Smooth muscle cell (in vitro differentiated cells): ENCODE results near the gene SYTL3. TPM values are rescaled to one million over a fixed set of nuclear protein-coding genes. Genes with fewer than 3 reads are reported as not detected.
A peak's percentile ranks its signal among the peaks of the same experiment; 100 is the strongest.

ENCODE experiments used
- DNase-seq: peaks from one replicate; lab custom pipeline; 2025; ENCODE audit not compliant: unreplicated experiment; lab: John Stamatoyannopoulos, UW
- H2AFZ ChIP-seq: fragments of 200-600 bp; sonication (generic); 2 replicates; pipeline ENCODE4 v1.6.0; 2016; ENCODE audit warnings: antibody characterized with exemption, low read depth, mild to moderate bottlenecking
- H3F3A ChIP-seq: fragments of 200-600 bp; sonication (generic); 2 replicates; pipeline ENCODE4 v1.6.0; 2017; ENCODE audit warnings: antibody characterized with exemption, low read depth
- H3K27ac ChIP-seq: fragments of 200-600 bp; sonication (generic); 2 replicates; pipeline ENCODE4 v1.5.1; 2016; ENCODE audit warnings: low read depth, mild to moderate bottlenecking
- H3K27me3 ChIP-seq: fragments of 200-600 bp; sonication (generic); 2 replicates; pipeline ENCODE4 v1.6.1; 2016; ENCODE audit warnings: low read depth, mild to moderate bottlenecking
- H3K36me3 ChIP-seq: fragments of 200-600 bp; sonication (generic); 2 replicates; pipeline ENCODE4 v1.5.1; 2016; ENCODE audit warnings: low read depth
- H3K4me1 ChIP-seq: fragments of 200-600 bp; sonication (generic); 2 replicates; pipeline ENCODE4 v1.5.1; 2016; ENCODE audit warnings: low read depth
- H3K4me2 ChIP-seq: fragments of 200-600 bp; sonication (generic); 2 replicates; pipeline ENCODE4 v1.6.0; 2016; ENCODE audit warnings: mild to moderate bottlenecking
- H3K4me3 ChIP-seq: fragments of 200-600 bp; sonication (generic); 2 replicates; pipeline ENCODE4 v1.5.1; 2016; ENCODE audit warnings: mild to moderate bottlenecking
- H3K79me2 ChIP-seq: fragments of 200-600 bp; sonication (generic); 2 replicates; pipeline ENCODE4 v1.6.0; 2016; ENCODE audit warnings: low read depth, mild to moderate bottlenecking
- H3K9ac ChIP-seq: fragments of 200-600 bp; sonication (generic); 2 replicates; pipeline ENCODE4 v1.6.0; 2016; ENCODE audit warnings: low read depth
- H3K9me3 ChIP-seq: fragments of 200-600 bp; sonication (generic); replicated peaks from 2 replicates; pipeline ENCODE4 v1.5.1; 2016; ENCODE audit warnings: low read depth
- H4K20me1 ChIP-seq: fragments of 200-600 bp; sonication (generic); 2 replicates; pipeline ENCODE4 v1.6.0; 2016; ENCODE audit warnings: low read depth
- CTCF ChIP-seq: fragments of 200-600 bp; sonication (generic); IDR thresholded peaks from 2 replicates; pipeline ENCODE4 v1.5.1; 2017; ENCODE audit warnings: borderline replicate concordance, mild to moderate bottlenecking, antibody characterized with exemption; ENCODE audit not compliant: insufficient read depth, poor library complexity, severe bottlenecking
- WGBS: methylation state at CpG from one replicate; pipeline ENCODE4 v1.1.7; 2016; ENCODE audit warnings: low lambda C conversion rate; 5-methylcytosine and 5-hydroxymethylcytosine counted together
- polyA plus RNA-seq: library from polyadenylated mRNA; unstranded; fragments of >200 nt; fragmentation: Nextera tagmentation; extraction: Ambion mirVana; gene quantifications from 2 replicates; pipeline ENCODE4 v1.2.1, GENCODE V29; 2016
- total RNA-seq: library from RNA; depleted of rRNA; stranded (reverse); fragments of >200 nt; gene quantifications from 2 replicates; pipeline ENCODE4 v1.2.3, GENCODE V29; 2014

SYTL3 gene
- total and polyA plus RNA-seq, 2 experiments from 2014 or later = 0.13 to 1.2 TPM

- peak overlapping the region; percentile 95 for H3K4me2 ChIP-seq
- WGBS = 33% methylated on average over 21 of the region's 21 CpGs
- DNase-seq = no peak
- H3K27me3 ChIP-seq = no peaks in the 10 kb centered on the region
- no peaks in the 10 kb centered on the region for H3K36me3 ChIP-seq
- H4K20me1 ChIP-seq = peaks cover 28% of the 10 kb centered on the region
- peak overlapping the region; percentile 99 for H3K27ac ChIP-seq
- peaks cover 19% of the 10 kb centered on the region for H3K4me1 ChIP-seq
- peak overlapping the region; percentile 97 for H3K4me3 ChIP-seq
- H3K9ac ChIP-seq = peak overlapping the region; percentile 99
- H3K9me3 ChIP-seq = no peaks in the 10 kb centered on the region
- peaks cover 37% of the 10 kb centered on the region for H3K79me2 ChIP-seq
- no peaks in the 10 kb centered on the region for H3F3A ChIP-seq
- TF ChIP-seq CTCF = no peak
- peak overlapping the region; percentile 91 for H2AFZ ChIP-seq
Observed at GRCh38 chr6:158645064-158646022, 4.5 kb upstream of the SYTL3 start.

- DNase-seq = no peak
- no peak overlapping the region for H3K4me3 ChIP-seq
- H3K9ac ChIP-seq = no peak overlapping the region
- whole genome bisulfite sequencing = 68% methylated on average over 10 of the region's 10 CpGs
- H3K4me1 ChIP-seq = peaks cover 19% of the 10 kb centered on the region
- H3K27me3 ChIP-seq = no peaks in the 10 kb centered on the region
- H3K27ac ChIP-seq = peak overlapping the region; percentile 99
- H3K9me3 ChIP-seq = no peaks in the 10 kb centered on the region
- peaks cover 28% of the 10 kb centered on the region for H3K79me2 ChIP-seq
- H3F3A ChIP-seq = no peaks in the 10 kb centered on the region
- no peak overlapping the region for H3K4me2 ChIP-seq
- H3K36me3 ChIP-seq = no peaks in the 10 kb centered on the region
- no peak for TF ChIP-seq CTCF
- no peak overlapping the region for H2AFZ ChIP-seq
- H4K20me1 ChIP-seq = peaks cover 19% of the 10 kb centered on the region
Observed at GRCh38 chr6:158646023-158646910, 3.6 kb upstream of the SYTL3 start.

GRCh38 chr6:158647501-158647900 lies 2.4 kb upstream of the SYTL3 start:
- WGBS = 69% methylated on average over 4 of the region's 4 CpGs
- Histone ChIP-seq H3K9ac (no peak overlapping the region), H3K27ac (peak overlapping the region; percentile 99), H3K79me2 (peaks cover 17% of the 10 kb centered on the region), H3K4me1 (peaks cover 19% of the 10 kb centered on the region), H3K27me3 (no peaks in the 10 kb centered on the region), H3K36me3 (no peaks in the 10 kb centered on the region), H3K4me2 (no peak overlapping the region), H3K9me3 (no peaks in the 10 kb centered on the region), H4K20me1 (peaks cover 6% of the 10 kb centered on the region), H3K4me3 (no peak overlapping the region), H2AFZ (no peak overlapping the region), H3F3A (no peaks in the 10 kb centered on the region)
- no peak for TF ChIP-seq CTCF
- DNase-seq = no peak
